ENCODE results near the gene ZFP36L2.
"Not testable (repeated sequence)": the region's sequence is repeated elsewhere in the genome, so short reads cannot be mapped to it uniquely, and the experiment has no call there.

ZFP36L2 gene

GRCh38 chr2:43206602-43207001 is 19.8 kb downstream of the ZFP36L2 start:
- no peak for DNase-seq

- DNase-seq = no peak
These were observed 23.0 kb downstream of the ZFP36L2 start for GRCh38 chr2:43203373-43203772.

GRCh38 chr2:43202289-43202688 is 24.1 kb downstream of the ZFP36L2 start:
- DNase-seq = no peak

GRCh38 chr2:43201497-43201896 is 24.9 kb downstream of the ZFP36L2 start:
- DNase-seq = no peak

DNA sequence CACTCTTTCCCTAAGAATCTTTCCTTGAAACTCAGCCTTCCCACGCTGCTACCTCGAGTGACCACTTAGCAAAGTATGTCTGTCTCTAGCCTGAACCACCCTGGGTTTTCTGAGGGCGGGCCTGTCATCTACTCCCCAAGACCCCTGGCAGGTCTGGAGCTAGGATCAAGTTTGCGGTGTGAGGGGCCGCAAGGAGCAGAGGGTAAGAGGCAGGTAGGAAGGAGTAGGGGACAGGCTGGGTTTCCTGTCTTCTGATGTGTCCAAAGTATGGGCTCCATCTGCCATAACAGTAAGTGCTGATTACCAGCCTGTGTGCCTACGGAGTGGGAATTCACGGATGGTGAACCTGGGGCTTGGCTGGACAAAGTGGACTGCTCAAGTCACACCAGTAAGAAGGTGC is 25.4 kb downstream of the ZFP36L2 start:
- no peak for DNase-seq

DNA sequence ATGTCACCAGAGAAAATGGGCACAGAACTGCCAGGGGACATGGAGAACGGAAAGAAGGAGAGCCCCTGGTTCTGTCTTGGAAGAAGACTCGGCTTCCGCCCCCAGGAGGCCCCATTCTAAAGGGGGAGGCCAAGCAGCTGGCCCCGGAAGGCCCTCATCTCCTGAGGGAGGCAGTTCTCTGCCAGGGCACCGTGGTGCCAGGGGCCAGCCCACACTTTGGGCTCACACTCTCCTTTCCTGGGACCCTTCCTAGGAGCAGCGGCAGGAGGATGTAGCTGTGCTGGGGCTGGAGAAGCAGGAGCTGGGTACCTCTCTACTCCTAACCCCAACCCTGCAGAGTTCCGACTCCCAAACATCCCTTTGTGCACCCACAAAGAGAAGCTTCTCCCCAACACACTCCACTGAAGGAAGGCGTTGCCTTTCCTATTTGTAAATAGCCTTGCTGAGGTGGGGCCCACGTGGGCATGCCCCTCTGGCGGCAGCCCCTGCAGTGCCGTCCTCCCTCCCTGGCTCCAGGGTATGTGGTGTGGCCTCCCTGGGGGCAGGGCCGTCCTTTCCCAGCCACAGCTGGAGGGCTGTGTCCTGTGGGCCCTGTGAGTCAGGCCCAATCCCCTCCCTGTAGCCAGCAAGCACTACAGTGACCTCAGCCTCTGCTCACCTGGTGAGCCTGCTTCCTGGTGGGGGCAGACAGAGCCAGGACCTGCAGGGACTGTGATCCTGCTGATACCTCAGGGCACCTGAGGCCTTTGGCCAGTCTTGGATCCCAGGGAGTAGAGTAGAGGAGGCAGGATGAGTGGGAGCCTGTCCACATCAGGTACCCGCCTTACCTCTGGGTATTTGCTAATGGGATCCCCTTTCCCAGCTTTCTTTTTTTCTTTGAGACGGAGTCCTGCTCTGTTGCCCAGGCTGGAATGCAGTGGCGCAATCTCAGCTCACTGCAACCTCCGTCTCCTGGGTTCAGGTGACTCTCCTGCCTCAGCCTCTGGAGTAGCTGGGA is 26.6 kb downstream of the ZFP36L2 start:
- DNase-seq = no peak

DNA sequence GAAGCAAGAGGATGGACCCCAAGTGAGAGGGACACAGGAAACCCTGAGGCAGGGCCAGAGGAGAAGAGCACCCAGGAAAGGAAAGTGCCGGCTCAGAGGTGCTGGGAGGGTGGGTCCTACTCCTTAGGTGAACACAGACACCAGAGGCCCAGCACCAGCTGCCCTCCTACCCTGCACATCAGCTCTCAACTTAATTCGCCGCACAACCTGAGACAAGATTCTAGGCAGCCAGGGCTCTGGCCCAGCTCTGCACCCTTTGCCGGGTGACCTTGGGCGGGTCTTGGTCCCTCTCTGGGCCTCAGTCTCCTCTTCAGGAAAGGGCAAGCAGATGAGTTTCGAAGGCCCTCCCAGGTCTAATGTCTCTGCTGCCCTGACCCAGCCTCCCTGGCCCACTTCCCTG is 28.1 kb downstream of the ZFP36L2 start:
- DNase-seq = no peak

- DNase-seq = no peak
These were observed 28.9 kb downstream of the ZFP36L2 start for GRCh38 chr2:43197588-43197896.

- no peak for DNase-seq
These were observed 29.4 kb downstream of the ZFP36L2 start for GRCh38 chr2:43196768-43197587.

- DNase-seq = no peak
These were observed 32.1 kb downstream of the ZFP36L2 start for GRCh38 chr2:43194121-43194869.

GRCh38 chr2:43193652-43194120 is 32.7 kb downstream of the ZFP36L2 start:
- no peak for DNase-seq

GRCh38 chr2:43192744-43193651 is 33.4 kb downstream of the ZFP36L2 start:
- DNase-seq = no peak

DNA sequence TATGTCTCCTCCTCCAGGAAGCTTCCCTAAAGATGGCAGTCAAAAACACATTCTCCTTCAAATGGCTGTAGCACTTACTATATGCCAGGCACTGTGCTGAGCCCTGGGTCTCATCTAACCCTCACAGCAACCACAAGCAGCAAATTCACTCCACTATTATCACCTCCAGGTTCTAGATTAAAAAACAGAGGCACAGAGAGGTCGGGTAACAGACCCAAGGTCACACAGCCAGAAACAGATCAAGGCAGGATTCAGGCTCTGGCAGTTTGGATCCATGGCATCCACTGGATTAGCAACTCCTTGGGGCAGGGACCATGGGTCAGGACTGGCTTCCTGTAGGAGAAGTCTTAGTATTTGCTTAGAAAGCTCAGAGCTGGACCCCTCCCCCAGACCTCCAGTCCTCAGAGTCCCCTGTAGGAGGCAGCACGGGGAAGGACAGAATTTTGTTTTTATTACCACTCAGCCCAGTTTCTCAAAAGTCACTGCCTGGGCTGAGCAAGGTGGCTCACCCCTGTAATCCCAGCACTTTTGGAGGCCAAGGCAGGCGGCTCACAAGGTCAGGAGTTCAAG is 34.4 kb downstream of the ZFP36L2 start:
- DNase-seq = no peak

DNA sequence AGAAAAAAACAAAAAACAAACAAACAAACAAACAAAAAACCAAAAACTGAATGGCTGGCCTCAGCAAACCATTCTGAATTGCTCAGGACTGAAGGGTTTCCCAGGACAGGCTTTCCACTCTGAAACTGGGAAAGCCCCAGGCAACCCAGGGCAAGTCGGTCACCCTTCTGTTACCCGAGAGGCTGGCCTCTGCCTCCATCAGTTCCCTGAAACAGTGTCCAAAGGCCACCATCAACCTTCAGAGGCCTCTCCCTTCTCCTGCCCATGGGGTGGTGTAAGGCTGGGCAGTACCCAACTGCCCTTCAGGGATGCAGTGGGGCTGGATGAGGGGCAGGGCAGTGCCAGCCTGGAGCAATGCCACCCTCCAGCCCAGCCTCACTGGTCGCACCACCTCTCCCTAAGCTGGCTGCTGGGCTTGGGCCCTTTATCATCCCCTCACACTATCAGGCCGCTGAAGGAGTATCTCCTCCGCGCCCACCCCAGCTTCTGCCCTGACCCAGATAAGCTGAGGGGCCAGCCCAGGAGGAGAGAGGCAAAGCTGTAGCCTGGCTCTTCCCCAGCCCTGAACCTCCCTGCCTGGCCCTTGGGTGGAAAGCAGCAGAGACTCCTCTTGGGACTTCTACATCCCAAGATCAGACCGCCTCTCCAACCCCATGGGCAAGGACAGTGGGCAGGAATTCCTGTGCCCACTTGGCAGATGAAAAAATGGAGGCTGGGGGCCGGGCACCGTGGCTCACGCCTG is 35.9 kb downstream of the ZFP36L2 start:
- no peak for DNase-seq

DNA sequence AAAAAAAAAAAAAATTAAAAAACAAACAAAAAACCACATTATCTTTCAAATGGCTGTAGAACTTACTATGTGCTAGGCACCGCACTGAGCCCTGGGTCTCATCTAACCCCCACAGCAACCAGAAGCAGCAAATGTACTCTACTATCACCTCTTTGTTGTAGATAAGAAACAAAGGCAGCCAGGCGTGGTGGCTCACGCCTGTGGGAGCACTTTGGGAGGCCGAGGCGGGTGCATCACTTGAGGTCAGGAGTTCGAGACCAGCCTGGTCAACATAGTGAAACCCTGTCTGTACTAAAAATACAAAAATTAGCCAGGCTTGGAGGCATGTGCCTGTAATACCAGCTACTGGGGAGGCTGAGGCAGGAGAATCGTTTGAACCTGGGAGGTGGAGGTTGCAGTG is 36.5 kb downstream of the ZFP36L2 start:
- DNase-seq = not testable (repeated sequence)

DNA sequence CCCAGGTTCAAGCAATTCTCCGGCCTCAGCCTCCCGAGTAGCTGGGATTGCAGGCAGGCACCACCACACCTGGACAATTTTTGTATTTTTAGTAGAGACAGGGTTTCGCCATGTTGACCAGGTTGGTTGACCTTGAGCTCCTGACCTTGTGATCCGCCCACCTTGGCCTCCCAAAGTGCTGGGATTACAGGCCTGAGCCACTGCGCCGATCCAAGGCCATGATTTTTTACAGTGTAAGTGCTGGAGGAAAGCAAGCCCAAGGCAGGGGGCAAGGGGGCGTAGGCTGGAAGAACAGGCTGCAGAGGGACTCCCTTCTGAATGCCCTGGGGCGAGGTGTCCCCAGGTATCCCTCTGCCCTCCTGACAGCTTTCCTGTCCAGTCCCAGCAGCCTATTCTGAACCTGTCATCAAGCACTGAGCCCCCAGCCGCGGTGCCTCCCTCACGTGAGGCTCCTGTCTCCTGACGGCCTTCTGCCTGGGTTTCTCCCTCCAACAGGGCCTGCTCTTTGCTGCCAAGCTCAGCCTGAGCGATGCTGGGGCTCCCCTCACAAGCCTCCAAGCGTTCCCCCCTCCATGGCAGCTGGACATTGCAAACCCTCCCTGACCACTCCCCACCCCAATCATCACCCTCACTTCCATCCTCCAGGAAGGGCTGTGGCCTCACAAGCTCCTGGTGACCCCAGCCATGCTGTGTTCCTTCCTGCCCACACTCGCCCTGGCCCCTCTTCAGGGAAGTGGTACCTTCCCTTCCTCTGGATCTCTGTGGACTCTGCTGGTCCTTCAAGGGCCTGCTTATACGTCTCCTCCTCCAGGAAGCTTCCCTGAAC is 37.6 kb downstream of the ZFP36L2 start:
- no peak for DNase-seq

GRCh38 chr2:43186679-43187374 is 39.6 kb downstream of the ZFP36L2 start:
- DNase-seq = no peak

- DNase-seq = no peak
These were observed 40.1 kb downstream of the ZFP36L2 start for GRCh38 chr2:43186321-43186678.

DNA sequence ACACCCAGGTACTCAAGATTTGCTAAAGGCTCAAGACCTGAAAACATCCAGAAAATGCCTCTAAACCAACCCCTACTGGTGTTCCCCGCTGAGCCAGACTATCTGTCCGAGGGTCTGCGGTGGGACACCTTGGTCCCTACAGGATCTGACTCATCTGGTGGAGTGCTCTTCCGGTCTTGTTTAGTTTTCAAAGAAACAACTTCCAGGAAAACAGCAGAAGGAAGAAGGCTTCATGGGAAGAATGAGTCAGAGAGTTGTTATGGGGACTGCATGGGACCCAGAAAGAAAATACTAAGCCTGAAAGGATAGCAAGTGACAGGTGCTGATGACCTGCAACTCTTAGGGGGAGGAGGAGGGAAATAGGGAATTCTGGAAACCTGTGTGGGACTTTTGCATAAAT is 41.3 kb downstream of the ZFP36L2 start:
- DNase-seq = no peak
